Caco-2 (cell line): Measurements from ENCODE around the gene GRM4. TPM values are rescaled to one million over a fixed set of nuclear protein-coding genes. Genes with fewer than 3 reads are reported as not detected.

Source experiments
- BruUV-seq: library from RNA; stranded (reverse); fragments of 400-500 nt; replicated peaks from 2 replicates; lab custom pipeline; 2021; lab: Mats Ljungman, UMichigan
- CTCF ChIA-PET: fragments of 300-600 bp; sonication (Branson Sonifier 250); formaldehyde crosslinking; loops from one replicate; lab custom pipeline; 2022; ENCODE audit warnings: antibody characterized with exemption; lab: Charles Lee
- POLR2A ChIA-PET: fragments of 300-600 bp; sonication (Branson Sonifier 250); formaldehyde crosslinking; loops from one replicate; lab custom pipeline; 2022; ENCODE audit warnings: antibody characterized with exemption; lab: Charles Lee
- DNase-seq, 2 experiments: peaks; one replicate each; pipeline versions ENCODE4 v3.0.0 to v3.0.0-alpha.2; 2020 to 2022
- H3K27me3 ChIP-seq: replicated peaks from 2 replicates; pipeline ENCODE4 v1.6.0; 2011; ENCODE audit warnings: low read length; ENCODE audit not compliant: control insufficient read depth, insufficient read depth
- H3K36me3 ChIP-seq: 2 replicates; pipeline ENCODE4 v1.5.1; 2011; ENCODE audit warnings: low read length; ENCODE audit not compliant: control insufficient read depth, insufficient read depth
- H3K4me1 ChIP-seq: fragments of 250-450 bp; sonication (Bioruptor Pico); 2 replicates; pipeline ENCODE4 v1.5.1; 2020; ENCODE audit warnings: mild to moderate bottlenecking
- H3K4me3 ChIP-seq: 2 replicates; pipeline ENCODE4 v1.5.1; 2011; ENCODE audit warnings: low read depth, mild to moderate bottlenecking, control low read depth, low read length
- H3K9me3 ChIP-seq: fragments of 250-450 bp; sonication (Bioruptor Pico); 2 replicates; pipeline ENCODE4 v1.5.1; 2020; ENCODE audit warnings: mild to moderate bottlenecking, moderate library complexity
- H3K27ac Mint-ChIP-seq: one replicate; pipeline ENCODE4 v1.8.0; 2022; ENCODE audit warnings: mixed read lengths; ENCODE audit not compliant: unreplicated experiment
- H3K27me3 Mint-ChIP-seq: one replicate; pipeline ENCODE4 v1.8.0; 2022; ENCODE audit warnings: mixed read lengths; ENCODE audit not compliant: insufficient read depth, unreplicated experiment
- H3K36me3 Mint-ChIP-seq: one replicate; pipeline ENCODE4 v1.8.0; 2022; ENCODE audit warnings: mild to moderate bottlenecking, mixed read lengths; ENCODE audit not compliant: insufficient read depth, unreplicated experiment
- H3K4me1 Mint-ChIP-seq: one replicate; pipeline ENCODE4 v1.8.0; 2022; ENCODE audit warnings: low read depth, mixed read lengths; ENCODE audit not compliant: unreplicated experiment
- H3K4me3 Mint-ChIP-seq: one replicate; pipeline ENCODE4 v1.8.0; 2022; ENCODE audit warnings: mild to moderate bottlenecking, moderate library complexity, mixed read lengths; ENCODE audit not compliant: unreplicated experiment
- H3K9me3 Mint-ChIP-seq: one replicate; pipeline ENCODE4 v1.8.0; 2022; ENCODE audit warnings: mixed read lengths; ENCODE audit not compliant: unreplicated experiment
- CTCF ChIP-seq, 2 experiments: fragments of 200-600 bp in 1 of 2; IDR thresholded peaks; 1 replicate in 1 of 2; 2 replicates in 1 of 2; pipeline versions ENCODE4 v1.5.1 to v1.8.0; 2011 to 2022; ENCODE audit warnings: antibody characterized with exemption in 1 of 2, control low read depth in 1 of 2, inconsistent platforms in 1 of 2, low read depth in 1 of 2, low read length in 1 of 2, mild to moderate bottlenecking in 1 of 2, moderate library complexity in 1 of 2; ENCODE audit not compliant: insufficient read depth in 1 of 2, severe bottlenecking in 1 of 2, unreplicated experiment in 1 of 2
- intact Hi-C: fragments of 100-400 bp; cut with micrococcal nuclease; formaldehyde crosslinking; loops from one replicate; pipeline ENCODE4 v1.10.0; 2022; ENCODE audit not compliant: unreplicated experiment
- total RNA-seq: library from RNA; stranded (reverse); gene quantifications from 2 replicates; pipeline ENCODE4 v1.2.3, GENCODE V29; 2022

Gene GRM4
- total RNA-seq, 1 experiment from 2014 or later = 0.09 TPM

GRCh38 chr6:34051331-34051919 lies 94.5 kb downstream of the GRM4 start:
- Histone ChIP-seq H3K27me3 (no peaks in the 10 kb centered on the region), H3K4me1 (no peaks in the 10 kb centered on the region), H3K36me3 (no peaks in the 10 kb centered on the region), H3K4me3 (no peak overlapping the region), H3K9me3 (no peaks in the 10 kb centered on the region)
- Mint-ChIP-seq H3K4me1 (peaks cover 6% of the 10 kb centered on the region), H3K9me3 (no peaks in the 10 kb centered on the region), H3K4me3 (no peak overlapping the region), H3K36me3 (no peaks in the 10 kb centered on the region), H3K27me3 (peaks cover 14% of the 10 kb centered on the region), H3K27ac (no peak overlapping the region)
- no peak for TF ChIP-seq CTCF (IDR thresholded peaks at IDR 0.05; ENCODE audit: insufficient read depth in 1 of 2, low read depth in 1 of 2, low read length in 1 of 2, severe bottlenecking in 1 of 2, unreplicated experiment in 1 of 2)
- intact Hi-C loops = no loop called here
- POLR2A ChIA-PET = no interaction called here
- DNase-seq = no peak
- CTCF ChIA-PET = no interaction called here
- no TSS peak for BruUV-seq

GRCh38 chr6:34050691-34051090 lies 95.2 kb downstream of the GRM4 start:
- Mint-ChIP-seq H3K27ac (no peak overlapping the region), H3K4me3 (no peak overlapping the region), H3K36me3 (no peaks in the 10 kb centered on the region), H3K27me3 (peaks cover 14% of the 10 kb centered on the region), H3K4me1 (peaks cover 1% of the 10 kb centered on the region), H3K9me3 (no peaks in the 10 kb centered on the region)
- intact Hi-C loops = no loop called here
- TF ChIP-seq CTCF (IDR thresholded peaks at IDR 0.05; ENCODE audit: insufficient read depth in 1 of 2, low read depth in 1 of 2, low read length in 1 of 2, severe bottlenecking in 1 of 2, unreplicated experiment in 1 of 2) = no peak
- no peak for DNase-seq
- ChIA-PET POLR2A (no interaction called here), CTCF (no interaction called here)
- no peaks in the 10 kb centered on the region for H3K27me3 ChIP-seq
- H3K4me3 ChIP-seq = no peak overlapping the region
- no peaks in the 10 kb centered on the region for H3K9me3 ChIP-seq
- no peaks in the 10 kb centered on the region for H3K4me1 ChIP-seq
- no TSS peak for BruUV-seq
- no peaks in the 10 kb centered on the region for H3K36me3 ChIP-seq

GRCh38 chr6:34049395-34050342 lies 96.2 kb downstream of the GRM4 start:
- Mint-ChIP-seq H3K27ac (no peak overlapping the region), H3K9me3 (no peaks in the 10 kb centered on the region), H3K27me3 (peaks cover 14% of the 10 kb centered on the region), H3K4me3 (no peak overlapping the region), H3K36me3 (peaks cover under 1% of the 10 kb centered on the region), H3K4me1 (no peaks in the 10 kb centered on the region)
- no peak for DNase-seq
- no TSS peak for BruUV-seq
- POLR2A ChIA-PET = no interaction called here
- H3K4me3 ChIP-seq = no peak overlapping the region
- H3K4me1 ChIP-seq = no peaks in the 10 kb centered on the region
- H3K9me3 ChIP-seq = no peaks in the 10 kb centered on the region
- no peaks in the 10 kb centered on the region for H3K36me3 ChIP-seq
- no peak for TF ChIP-seq CTCF (IDR thresholded peaks at IDR 0.05; ENCODE audit: insufficient read depth in 1 of 2, low read depth in 1 of 2, low read length in 1 of 2, severe bottlenecking in 1 of 2, unreplicated experiment in 1 of 2)
- CTCF ChIA-PET = no interaction called here
- intact Hi-C loops = no loop called here
- H3K27me3 ChIP-seq = no peaks in the 10 kb centered on the region; the same call in 1 of the 2 replicates
